Measurements from ENCODE around the gene MUS81.

Gene MUS81

GRCh38 chr11:65857853-65858680 lies 2.2 kb upstream of the MUS81 start, which contains the start of gene CFL1:
TSS of gene CFL1 (minus strand) at chr11:65858180. CDS start at chr11:65858099, 81 bp downstream.
- DNase-seq (ENCODE audit: low spot score) = peak; percentile 94
- in situ Hi-C loops (cut with MboI; ENCODE audit: low pct_unique_long_range_greater_than_20kb, low sequenced_read_pairs, unreplicated experiment) = no loop called here
- TF ChIP-seq, protein P1, sequence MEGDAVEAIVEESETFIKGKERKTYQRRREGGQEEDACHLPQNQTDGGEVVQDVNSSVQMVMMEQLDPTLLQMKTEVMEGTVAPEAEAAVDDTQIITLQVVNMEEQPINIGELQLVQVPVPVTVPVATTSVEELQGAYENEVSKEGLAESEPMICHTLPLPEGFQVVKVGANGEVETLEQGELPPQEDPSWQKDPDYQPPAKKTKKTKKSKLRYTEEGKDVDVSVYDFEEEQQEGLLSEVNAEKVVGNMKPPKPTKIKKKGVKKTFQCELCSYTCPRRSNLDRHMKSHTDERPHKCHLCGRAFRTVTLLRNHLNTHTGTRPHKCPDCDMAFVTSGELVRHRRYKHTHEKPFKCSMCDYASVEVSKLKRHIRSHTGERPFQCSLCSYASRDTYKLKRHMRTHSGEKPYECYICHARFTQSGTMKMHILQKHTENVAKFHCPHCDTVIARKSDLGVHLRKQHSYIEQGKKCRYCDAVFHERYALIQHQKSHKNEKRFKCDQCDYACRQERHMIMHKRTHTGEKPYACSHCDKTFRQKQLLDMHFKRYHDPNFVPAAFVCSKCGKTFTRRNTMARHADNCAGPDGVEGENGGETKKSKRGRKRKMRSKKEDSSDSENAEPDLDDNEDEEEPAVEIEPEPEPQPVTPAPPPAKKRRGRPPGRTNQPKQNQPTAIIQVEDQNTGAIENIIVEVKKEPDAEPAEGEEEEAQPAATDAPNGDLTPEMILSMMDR (IDR thresholded peaks at IDR 0.05; ENCODE audit: extremely low read depth, insufficient read depth, missing control alignments) = no peak

DNA sequence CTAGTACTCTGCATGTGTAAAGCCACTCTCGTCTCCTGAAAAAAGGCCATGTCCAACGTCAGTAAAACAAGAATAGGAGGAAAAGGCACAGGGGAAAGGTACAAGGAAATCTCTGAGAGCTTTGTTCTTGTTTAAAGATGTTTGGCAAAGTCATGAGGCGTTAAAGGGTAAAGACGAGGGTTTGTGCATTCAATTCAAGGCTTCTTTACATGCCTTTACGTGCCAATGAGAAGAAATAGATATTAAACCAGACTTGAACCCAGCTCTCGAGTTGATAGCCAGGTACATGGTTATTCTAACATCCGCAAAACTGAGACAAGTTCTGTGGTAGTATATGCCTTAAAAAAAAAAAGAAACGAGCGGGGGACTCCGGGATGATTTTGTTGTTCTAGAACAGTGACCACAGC lies 1.5 kb upstream of the MUS81 start:
- in situ Hi-C loops (cut with MboI; ENCODE audit: low pct_unique_long_range_greater_than_20kb, low sequenced_read_pairs, unreplicated experiment) = no loop called here
- DNase-seq (ENCODE audit: low spot score) = no peak
- TF ChIP-seq, protein P1 (IDR thresholded peaks at IDR 0.05; ENCODE audit: extremely low read depth, insufficient read depth, missing control alignments) = no peak

GRCh38 chr11:65859095-65859811 lies 980 bp upstream of the MUS81 start:
- TF ChIP-seq, protein P1 (IDR thresholded peaks at IDR 0.05; ENCODE audit: extremely low read depth, insufficient read depth, missing control alignments) = no peak
- in situ Hi-C loops (cut with MboI; ENCODE audit: low pct_unique_long_range_greater_than_20kb, low sequenced_read_pairs, unreplicated experiment) = no loop called here
- peak; percentile 97 for DNase-seq (ENCODE audit: low spot score)

- DNase-seq (ENCODE audit: low spot score) = no peak
- TF ChIP-seq, protein P1 (IDR thresholded peaks at IDR 0.05; ENCODE audit: extremely low read depth, insufficient read depth, missing control alignments) = no peak
- in situ Hi-C loops (cut with MboI; ENCODE audit: low pct_unique_long_range_greater_than_20kb, low sequenced_read_pairs, unreplicated experiment) = no loop called here
Observed at GRCh38 chr11:65859812-65860277, 388 bp upstream of the MUS81 start.

- TF ChIP-seq, protein P1 (IDR thresholded peaks at IDR 0.05; ENCODE audit: extremely low read depth, insufficient read depth, missing control alignments) = no peak
- no peak for DNase-seq (ENCODE audit: low spot score)
- in situ Hi-C loops (cut with MboI; ENCODE audit: low pct_unique_long_range_greater_than_20kb, low sequenced_read_pairs, unreplicated experiment) = no loop called here
Observed at GRCh38 chr11:65861165-65861505, 902 bp downstream of the MUS81 start.

DNA sequence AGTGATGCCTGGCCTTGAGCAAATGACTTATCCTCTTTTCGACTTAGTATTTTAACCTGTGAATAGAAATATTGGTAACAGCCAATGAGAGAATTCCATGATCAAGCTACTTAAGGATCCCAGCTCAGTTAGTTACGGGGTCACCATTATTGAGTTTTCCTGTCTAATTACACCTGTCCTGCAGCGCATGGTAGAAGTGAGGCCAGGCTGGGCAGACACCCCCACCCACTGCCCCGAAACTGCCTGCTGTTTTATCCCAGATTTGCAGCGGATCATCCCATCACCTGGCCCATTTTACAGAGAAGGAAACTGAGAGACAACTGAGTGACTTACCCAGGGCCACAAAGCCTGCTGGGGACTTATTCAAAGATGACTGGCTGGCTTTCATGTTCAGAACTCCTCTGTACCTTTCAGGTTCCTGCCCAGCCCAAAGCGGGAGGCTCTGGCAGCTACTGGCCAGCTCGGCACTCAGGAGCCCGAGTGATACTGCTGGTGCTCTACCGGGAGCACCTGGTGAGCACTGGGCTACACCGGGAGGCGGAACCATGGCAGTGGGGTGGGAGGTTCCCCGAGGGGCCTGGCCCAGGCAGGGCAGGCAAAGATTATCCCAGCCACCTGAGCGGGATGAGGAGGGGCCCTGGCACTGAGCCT lies 1.4 kb downstream of the MUS81 start:
- DNase-seq (ENCODE audit: low spot score) = no peak
- in situ Hi-C loops (cut with MboI; ENCODE audit: low pct_unique_long_range_greater_than_20kb, low sequenced_read_pairs, unreplicated experiment) = no loop called here
- TF ChIP-seq, protein P1 (IDR thresholded peaks at IDR 0.05; ENCODE audit: extremely low read depth, insufficient read depth, missing control alignments) = no peak

Measured in GM13977 (cell line).